Ishikawa (cell line): ENCODE results near the gene APOA4.

Source experiments
- CREB1 ChIP-seq: IDR thresholded peaks from 2 replicates; pipeline ENCODE4 v1.6.1; 2012; ENCODE audit warnings: low read depth
- FOXM1 ChIP-seq: IDR thresholded peaks from 2 replicates; pipeline ENCODE4 v1.6.1; 2012; ENCODE audit warnings: low read depth, borderline replicate concordance
- YY1 ChIP-seq: IDR thresholded peaks from 2 replicates; pipeline ENCODE4 v1.6.1; 2012; ENCODE audit warnings: low read depth

GRCh38 chr11:116793772-116794097 is 29.4 kb downstream of the APOA4 start:
- no peak for TF ChIP-seq YY1
- no peak for TF ChIP-seq CREB1
- no peak for TF ChIP-seq FOXM1
